HepG2 (cell line): Measurements from ENCODE around the gene AEN. TPM values are rescaled to one million over a fixed set of nuclear protein-coding genes. Genes with fewer than 3 reads are reported as not detected.

Experiments used
- ATAC-seq: fragments of 200-7000 bp; cut with Tn5 transposase; 3 replicates; pipeline ENCODE4 v1.9.1; 2020; ENCODE audit warnings: mild to moderate bottlenecking, moderate library complexity
- BruUV-seq: library from RNA; stranded (reverse); fragments of 400-500 nt; replicated peaks from 2 replicates; lab custom pipeline; 2021; lab: Mats Ljungman, UMichigan
- CTCF ChIA-PET: fragments of 300-600 bp; formaldehyde crosslinking; extraction: SDS; loops from one replicate; lab custom pipeline; 2021; ENCODE audit warnings: low total read pairs, inconsistent platforms, low intra/inter-chr PET ratio; lab: Yijun Ruan, JAX
- POLR2A ChIA-PET: fragments of 350-600 bp; sonication (Branson Sonifier 250); formaldehyde crosslinking; loops from one replicate; lab custom pipeline; 2020; ENCODE audit warnings: antibody characterized with exemption, inconsistent platforms; lab: Yijun Ruan, JAX
- DNase-seq: peaks from one replicate; pipeline ENCODE4 v3.0.0-alpha.2; 2015; ENCODE audit warnings: low spot score
- FAIRE-seq: peaks from 3 replicates; lab custom pipeline; 2011; peaks lifted over from hg19 to GRCh38; lab: Jason Lieb, UNC
- H2AFZ ChIP-seq: one replicate; pipeline ENCODE4 v1.6.1; 2011; ENCODE audit warnings: low read length, inconsistent platforms
- H3K27ac ChIP-seq: fragments of 300-600 bp; 3 replicates; pipeline ENCODE4 v1.8.0; 2011; ENCODE audit warnings: mixed run types, mild to moderate bottlenecking, mixed read lengths, low read length, inconsistent platforms; ENCODE audit not compliant: insufficient read depth; ENCODE audit errors: extremely low read length
- H3K27me3 ChIP-seq, 2 experiments: fragments of 200-600 bp in 1 of 2; 2 replicates in 1 of 2; 3 replicates in 1 of 2; pipeline versions ENCODE4 v1.6.0 to v1.8.0; 2011; ENCODE audit warnings: low read length in 2 of 2, mild to moderate bottlenecking in 2 of 2, moderate library complexity in 2 of 2, inconsistent platforms in 1 of 2; ENCODE audit not compliant: insufficient read depth in 2 of 2, control insufficient read depth in 1 of 2
- H3K36me3 ChIP-seq, 2 experiments: fragments of 200-600 bp in 1 of 2; replicated peaks in 1 of 2; 2 replicates in 1 of 2; 3 replicates in 1 of 2; pipeline versions ENCODE4 v1.5.1 to v1.8.0; 2011; ENCODE audit warnings: low read length in 2 of 2, inconsistent platforms in 1 of 2; ENCODE audit not compliant: insufficient read depth in 2 of 2, control insufficient read depth in 1 of 2
- H3K4me1 ChIP-seq: 2 replicates; pipeline ENCODE4 v1.5.1; 2012; ENCODE audit warnings: low read length, inconsistent platforms; ENCODE audit not compliant: insufficient read depth
- H3K4me2 ChIP-seq: 2 replicates; pipeline ENCODE4 v1.6.0; 2011; ENCODE audit warnings: low read depth, low read length, inconsistent platforms
- H3K4me3 ChIP-seq, 3 experiments: fragments of 200-600 bp in 1 of 3; sonication (generic), shearing (Covaris generic) in 1 of 3; replicated peaks in 1 of 3; 2 replicates each; pipeline ENCODE4 v1.5.1; 2011 to 2016; ENCODE audit warnings: low read length in 3 of 3, inconsistent platforms in 2 of 3, low read depth in 2 of 3, mild to moderate bottlenecking in 2 of 3, control low read depth in 1 of 3, mixed read lengths in 1 of 3; ENCODE audit not compliant: insufficient read depth in 1 of 3
- H3K79me2 ChIP-seq: one replicate; pipeline ENCODE4 v1.6.1; 2011; ENCODE audit warnings: low read length, inconsistent platforms; ENCODE audit not compliant: insufficient read depth
- H3K9ac ChIP-seq: 2 replicates; pipeline ENCODE4 v1.6.0; 2011; ENCODE audit warnings: mild to moderate bottlenecking, low read depth, low read length, inconsistent platforms; ENCODE audit not compliant: insufficient read depth
- H3K9me3 ChIP-seq: 2 replicates; pipeline ENCODE4 v1.5.1; 2012; ENCODE audit warnings: mild to moderate bottlenecking, low read length
- H4K20me1 ChIP-seq: 2 replicates; pipeline ENCODE4 v1.6.0; 2011; ENCODE audit warnings: inconsistent platforms, mild to moderate bottlenecking, low read length, moderate library complexity; ENCODE audit not compliant: insufficient read depth
- ATF7 ChIP-seq, 2 experiments: fragments of 450-650 bp in 1 of 2; sonication (generic) in 1 of 2; formaldehyde crosslinking in 1 of 2; IDR thresholded peaks; 2 replicates each; pipeline versions ENCODE4 v1.4.0 to v1.6.1; 2016 to 2020; ENCODE audit warnings: antibody characterized with exemption in 1 of 2, mild to moderate bottlenecking in 1 of 2, missing genetic modification reagents in 1 of 2
- BCL6 ChIP-seq: IDR thresholded peaks from 2 replicates; pipeline ENCODE4 v1.6.1; 2016; ENCODE audit warnings: missing genetic modification reagents, missing compliant biosample characterization
- CREB1 ChIP-seq, 2 experiments: fragments of 450-650 bp in 1 of 2; IDR thresholded peaks; 2 replicates each; pipeline ENCODE4 v1.6.1; 2016 to 2017; ENCODE audit warnings: control low read depth in 1 of 2, mild to moderate bottlenecking in 1 of 2, missing compliant biosample characterization in 1 of 2, missing genetic modification characterization in 1 of 2
- DNMT3B ChIP-seq: conservative IDR thresholded peaks from 2 replicates; pipeline ENCODE4 v1.6.1; 2016; ENCODE audit warnings: missing biosample characterization, control low read depth
- MBD4 ChIP-seq: IDR thresholded peaks from 2 replicates; pipeline ENCODE4 v1.6.1; 2012; ENCODE audit warnings: low read length, inconsistent platforms, borderline replicate concordance
- NR2C2 ChIP-seq: sonication (generic); formaldehyde crosslinking; IDR thresholded peaks from 2 replicates; pipeline ENCODE4 v1.4.0; 2020; ENCODE audit warnings: missing genetic modification reagents, mild to moderate bottlenecking, moderate library complexity, borderline replicate concordance
- ZNF224 ChIP-seq: sonication (generic); formaldehyde crosslinking; IDR thresholded peaks from 2 replicates; pipeline ENCODE4 v1.5.0; 2020; ENCODE audit warnings: mild to moderate bottlenecking, missing genetic modification reagents
- ZNF564 ChIP-seq: sonication (generic); formaldehyde crosslinking; IDR thresholded peaks from 2 replicates; pipeline ENCODE4 v1.8.1; 2023; ENCODE audit warnings: mild to moderate bottlenecking, missing genetic modification reagents
- ZNF850 ChIP-seq: sonication (generic); formaldehyde crosslinking; conservative IDR thresholded peaks from 2 replicates; pipeline ENCODE4 v1.9.0; 2021; ENCODE audit warnings: mild to moderate bottlenecking, missing genetic modification reagents
- WGBS: methylation state at CpG from one replicate; pipeline ENCODE4 v1.1.6; 2017; ENCODE audit warnings: low lambda C conversion rate; 5-methylcytosine and 5-hydroxymethylcytosine counted together
- in situ Hi-C: cut with HindIII; loops from 2 replicates; pipeline ENCODE4 v1.10.0; 2017; ENCODE audit warnings: low pct_unique_long_range_greater_than_20kb; ENCODE audit not compliant: extremely low pct_ligation_motif_present
- intact Hi-C: fragments of 100-400 bp; cut with micrococcal nuclease; formaldehyde crosslinking; loops from one replicate; pipeline ENCODE4 v1.10.0; 2022; ENCODE audit not compliant: unreplicated experiment
- polyA plus RNA-seq, 8 experiments: library from polyadenylated mRNA; depleted of rRNA in 3 of 8; stranded (reverse) in 7 of 8; unstranded in 1 of 8; fragments of >200 nt; fragmentation: Illumina TruSeq in 4 of 8; extraction: Trizol in 4 of 8; gene quantifications; 2 replicates each; pipeline versions ENCODE4 v1.2.1 to v1.2.3, GENCODE V29; 2011 to 2016; ENCODE audit warnings: low read depth in 4 of 8, missing spikeins in 1 of 8, mixed read lengths in 1 of 8; ENCODE audit not compliant: insufficient read depth in 1 of 8
- total RNA-seq, 5 experiments: library from RNA; depleted of rRNA; stranded (reverse); fragments of >200 nt; fragmentation: Illumina TruSeq; extraction: Trizol; gene quantifications; 2 replicates each; pipeline ENCODE4 v1.2.3, GENCODE V29; 2016; ENCODE audit warnings: low read depth in 1 of 5
- TF ChIP-seq, protein P1 (sequence below): sonication (generic); formaldehyde crosslinking; IDR thresholded peaks from 2 replicates; pipeline ENCODE4 v1.4.0; 2020; ENCODE audit warnings: missing genetic modification reagents
- TF ChIP-seq, protein P2 (sequence below): sonication (generic); formaldehyde crosslinking; IDR thresholded peaks from 2 replicates; pipeline ENCODE4 v1.5.0; 2020; ENCODE audit warnings: missing genetic modification reagents, mild to moderate bottlenecking, borderline replicate concordance

Gene AEN
- total and polyA plus RNA-seq, 2 of the 13 experiments (the other 11 are each of a cell fraction or from before 2014, with no cell fraction given) = 51.3 to 118 TPM

DNA sequence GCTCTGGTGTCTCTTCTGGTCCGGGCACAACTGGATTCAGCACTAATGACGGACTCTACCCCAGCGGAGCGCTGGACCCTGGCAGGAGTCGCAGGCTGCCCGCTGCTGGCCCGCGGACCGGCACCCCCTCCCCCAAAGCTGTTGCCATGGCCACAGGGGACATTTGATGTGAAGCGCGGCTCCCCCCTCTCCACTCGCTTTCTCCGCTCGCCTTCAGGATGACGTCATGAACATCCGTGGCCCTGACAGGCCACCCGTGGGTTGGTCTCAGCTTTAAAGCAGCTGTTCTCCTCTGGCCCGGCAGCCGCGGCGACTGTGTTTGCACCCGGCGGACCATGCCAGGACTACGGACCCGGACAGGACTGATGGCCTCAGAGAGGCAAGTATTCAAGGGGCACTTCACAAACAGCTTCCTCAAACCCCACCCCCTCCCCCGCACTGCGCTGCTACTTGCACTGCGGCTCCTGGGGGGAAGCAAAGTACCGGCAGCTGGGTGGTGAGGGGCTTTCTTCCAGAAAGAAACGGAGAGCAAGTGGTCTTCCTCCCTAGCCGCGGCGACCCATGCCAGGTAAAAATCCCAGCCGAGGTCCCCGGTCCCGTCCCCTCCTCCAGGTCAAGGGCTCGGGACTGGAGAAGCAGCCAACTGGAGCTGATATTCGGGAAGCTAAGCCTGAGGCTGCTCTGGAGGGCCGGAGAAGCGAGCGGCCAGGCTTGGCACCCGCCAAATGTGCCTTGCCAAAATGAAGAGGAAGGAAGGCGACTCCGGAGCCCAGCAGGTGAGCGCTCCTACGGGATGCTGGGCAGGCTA, 16.6 kb upstream of the AEN start:
- no peaks in the 10 kb centered on the region; the same call in 1 of the 2 replicates for H4K20me1 ChIP-seq
- no peaks in the 10 kb centered on the region for H3K79me2 ChIP-seq
- no peak overlapping the region for H3K4me2 ChIP-seq
- ChIA-PET POLR2A (no interaction called here), CTCF (no interaction called here)
- H3K9me3 ChIP-seq = no peaks in the 10 kb centered on the region
- peak; percentile 22; the same call in 1 of the 3 replicates for ATAC-seq
- FAIRE-seq = no peak
- TF ChIP-seq ZNF224 = no peak
- peak; percentile 93 for TF ChIP-seq CREB1 (IDR thresholded peaks at IDR 0.05)
- TF ChIP-seq CREB1 (CRISPR knock-in tag; IDR thresholded peaks at IDR 0.05) = no peak
- TF ChIP-seq ATF7 (IDR thresholded peaks at IDR 0.05) = peak; percentile 98
- no peak for TF ChIP-seq ATF7 (CRISPR knock-in tag; IDR thresholded peaks at IDR 0.05)
- TF ChIP-seq DNMT3B (CRISPR knock-in tag) = no peak
- H3K27me3 ChIP-seq = peaks cover 6 to 35% of the 10 kb centered on the region in 2 experiments; a peak in 3 of 5 replicates
- no peak overlapping the region for H3K4me3 ChIP-seq
- no TSS peak for BruUV-seq
- no peaks in the 10 kb centered on the region for H3K36me3 ChIP-seq
- 22% methylated on average over 12 of the region's 46 CpGs for WGBS
- intact Hi-C loops = no loop called here
- in situ Hi-C loops = no loop called here
- DNase-seq = no peak
- H2AFZ ChIP-seq = no peak overlapping the region
- H3K27ac ChIP-seq = no peak overlapping the region
- H3K9ac ChIP-seq = no peak overlapping the region
- no peaks in the 10 kb centered on the region for H3K4me1 ChIP-seq

DNA sequence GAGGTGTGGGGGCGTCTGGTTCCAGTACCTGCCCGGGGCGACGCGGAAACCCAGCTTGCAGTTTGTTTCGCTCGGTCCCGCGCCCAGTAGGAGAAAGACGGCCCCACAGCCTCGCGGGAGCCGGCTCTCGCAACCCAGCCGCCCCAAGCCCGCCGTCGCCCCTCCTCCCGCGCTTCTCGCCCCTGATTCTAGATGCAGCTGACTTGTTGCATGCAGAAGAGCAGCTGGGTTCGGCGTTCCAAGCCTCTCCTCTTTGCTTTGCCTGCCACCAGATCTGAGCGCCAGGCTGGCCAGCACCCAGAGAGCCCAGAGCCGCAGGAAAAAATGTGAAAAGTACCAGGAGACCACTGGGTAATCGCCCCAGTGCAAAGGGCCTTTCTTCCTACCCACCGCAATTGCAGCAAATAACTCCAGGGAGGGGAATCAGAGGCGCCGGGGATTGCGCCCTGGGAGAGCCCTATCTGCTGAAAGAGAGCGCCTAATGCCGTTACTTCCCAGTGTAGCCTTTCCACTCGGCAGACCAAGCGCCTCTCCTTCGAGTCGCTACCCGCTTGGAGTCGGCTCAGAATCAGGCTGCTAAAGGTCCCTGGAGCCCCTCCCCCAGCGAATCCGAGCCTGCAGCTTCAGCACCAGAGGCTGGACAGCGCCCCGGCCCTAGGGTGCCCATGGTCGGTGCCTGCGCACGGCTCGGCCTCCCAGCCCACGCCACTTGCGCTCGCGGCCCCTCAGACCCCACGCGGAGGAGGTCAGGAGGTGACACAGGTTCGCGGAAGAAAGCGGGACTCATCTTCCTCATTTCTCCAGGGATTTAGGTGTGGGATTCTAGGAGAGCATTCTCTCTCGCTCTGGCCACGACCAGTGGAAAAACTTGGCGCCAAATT, 15.7 kb upstream of the AEN start:
- Histone ChIP-seq H3K4me1 (no peaks in the 10 kb centered on the region), H3K4me2 (no peak overlapping the region), H3K79me2 (no peaks in the 10 kb centered on the region), H2AFZ (no peak overlapping the region), H3K4me3 (no peak overlapping the region), H3K27ac (no peak overlapping the region), H3K27me3 (peaks cover 6 to 37% of the 10 kb centered on the region in 2 experiments; a peak in 3 of 5 replicates), H3K36me3 (no peaks in the 10 kb centered on the region), H3K9ac (no peak overlapping the region), H3K9me3 (no peaks in the 10 kb centered on the region), H4K20me1 (no peaks in the 10 kb centered on the region; the same call in 1 of the 2 replicates)
- ATAC-seq = peak; percentile 84
- POLR2A ChIA-PET = no interaction called here
- in situ Hi-C loops = no loop called here
- 35% methylated on average over 44 of the region's 58 CpGs for WGBS
- DNase-seq = no peak
- FAIRE-seq = no peak
- CTCF ChIA-PET = no interaction called here
- BruUV-seq = no TSS peak
- intact Hi-C loops = no loop called here
- TF ChIP-seq ZNF850 (CRISPR knock-in tag) (no peak), BCL6 (CRISPR knock-in tag) (no peak), ZNF564 (CRISPR knock-in tag) (peak; percentile 84; the same call in 1 of the 2 replicates), MBD4 (no peak), NR2C2 (CRISPR knock-in tag) (no peak), DNMT3B (CRISPR knock-in tag) (no peak)
- TF ChIP-seq, protein P1, sequence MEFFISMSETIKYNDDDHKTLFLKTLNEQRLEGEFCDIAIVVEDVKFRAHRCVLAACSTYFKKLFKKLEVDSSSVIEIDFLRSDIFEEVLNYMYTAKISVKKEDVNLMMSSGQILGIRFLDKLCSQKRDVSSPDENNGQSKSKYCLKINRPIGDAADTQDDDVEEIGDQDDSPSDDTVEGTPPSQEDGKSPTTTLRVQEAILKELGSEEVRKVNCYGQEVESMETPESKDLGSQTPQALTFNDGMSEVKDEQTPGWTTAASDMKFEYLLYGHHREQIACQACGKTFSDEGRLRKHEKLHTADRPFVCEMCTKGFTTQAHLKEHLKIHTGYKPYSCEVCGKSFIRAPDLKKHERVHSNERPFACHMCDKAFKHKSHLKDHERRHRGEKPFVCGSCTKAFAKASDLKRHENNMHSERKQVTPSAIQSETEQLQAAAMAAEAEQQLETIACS (CRISPR knock-in tag) = no peak
- TF ChIP-seq, protein P2, sequence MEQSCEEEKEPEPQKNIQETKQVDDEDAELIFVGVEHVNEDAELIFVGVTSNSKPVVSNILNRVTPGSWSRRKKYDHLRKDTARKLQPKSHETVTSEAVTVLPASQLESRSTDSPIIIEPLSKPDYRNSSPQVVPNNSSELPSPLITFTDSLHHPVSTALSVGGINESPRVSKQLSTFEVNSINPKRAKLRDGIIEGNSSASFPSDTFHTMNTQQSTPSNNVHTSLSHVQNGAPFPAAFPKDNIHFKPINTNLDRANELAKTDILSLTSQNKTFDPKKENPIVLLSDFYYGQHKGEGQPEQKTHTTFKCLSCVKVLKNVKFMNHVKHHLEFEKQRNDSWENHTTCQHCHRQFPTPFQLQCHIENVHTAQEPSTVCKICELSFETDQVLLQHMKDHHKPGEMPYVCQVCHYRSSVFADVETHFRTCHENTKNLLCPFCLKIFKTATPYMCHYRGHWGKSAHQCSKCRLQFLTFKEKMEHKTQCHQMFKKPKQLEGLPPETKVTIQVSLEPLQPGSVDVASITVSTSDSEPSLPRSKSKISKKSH (CRISPR knock-in tag) = peak; percentile 51; the same call in 1 of the 2 replicates
